ENCODE measurements around the gene COL15A1. TPM values are rescaled to one million over a fixed set of nuclear protein-coding genes. Genes with fewer than 3 reads are reported as not detected.

COL15A1 gene
- total and polyA plus RNA-seq, 2 donors (not counting 1 experiment from before 2014, with no cell fraction given), result not detected

DNA sequence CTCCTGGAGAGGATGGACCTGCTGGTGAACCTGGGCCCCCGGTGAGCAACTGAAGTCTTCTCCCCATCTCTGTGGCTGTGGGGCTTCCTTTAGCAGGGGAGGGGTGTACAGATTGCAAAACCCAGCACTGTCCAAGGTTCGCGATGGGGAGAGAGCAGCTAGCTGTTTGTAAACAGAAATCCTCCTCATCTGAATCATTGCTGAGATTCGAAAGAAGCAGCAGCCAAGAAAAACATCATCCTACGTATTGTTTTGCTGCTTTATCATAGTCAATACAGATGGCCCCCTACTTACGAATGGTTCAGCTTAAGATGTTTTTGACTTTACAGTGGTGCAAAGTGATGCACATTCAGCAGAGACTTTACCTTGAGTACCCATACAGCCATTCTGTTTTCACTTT lies 81.3 kb downstream of the COL15A1 start:
- Histone ChIP-seq H3K9me3 (ENCODE audit: control extremely low read depth in 1 of 3, control insufficient read depth in 2 of 3, insufficient read depth in 1 of 3, low read length in 2 of 3) (no peaks in the 10 kb centered on the region), H3K4me1 (ENCODE audit: control insufficient read depth in 2 of 2, insufficient read depth in 2 of 2, low read length in 2 of 2) (no peaks in the 10 kb centered on the region)
- intact Hi-C loops (cut with micrococcal nuclease), result no loop called here

DNA sequence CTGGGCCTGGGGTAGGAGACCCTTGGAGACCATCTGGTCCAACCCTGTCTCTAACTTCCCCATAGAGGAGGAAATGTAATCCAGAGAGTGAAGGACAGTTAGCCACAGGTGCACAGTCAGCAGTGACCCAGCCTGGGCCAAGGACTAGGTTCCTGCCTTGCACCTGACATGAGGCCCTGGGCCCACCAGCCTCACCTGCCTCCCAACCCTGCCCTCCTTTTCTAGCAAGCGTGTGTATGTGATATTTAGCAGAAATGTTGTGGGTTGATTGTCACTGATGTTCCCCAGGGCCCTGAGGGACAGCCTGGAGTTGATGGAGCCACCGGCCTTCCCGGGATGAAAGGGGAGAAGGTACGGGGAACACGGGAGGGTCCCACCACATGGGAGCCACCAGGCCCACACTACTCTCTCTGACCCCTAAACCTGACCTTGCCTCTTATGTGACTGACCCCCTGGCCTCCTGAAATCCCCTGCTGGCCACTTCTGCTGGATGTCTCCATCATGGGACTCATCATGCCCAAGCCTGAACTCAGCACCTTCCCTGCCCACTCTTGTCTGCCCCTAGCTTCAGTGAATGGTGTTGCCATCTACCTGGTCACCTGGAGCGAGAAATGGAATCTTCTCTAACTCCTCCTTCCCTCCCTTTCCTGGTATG lies 82.0 kb downstream of the COL15A1 start:
- Mint-ChIP-seq H3K4me3 (no peak overlapping the region), H3K9me3 (ENCODE audit: insufficient read depth) (no peaks in the 10 kb centered on the region), H3K4me1 (no peaks in the 10 kb centered on the region), H3K27me3 (no peaks in the 10 kb centered on the region), H3K27ac (no peak overlapping the region)
- no peak for ATAC-seq (ENCODE audit: low read depth)
- DNase-seq, result no peak
- Histone ChIP-seq H4K20me1 (ENCODE audit: control insufficient read depth, insufficient read depth, low read length, poor library complexity, severe bottlenecking) (no peaks in the 10 kb centered on the region), H3K4me3 (ENCODE audit: control extremely low read depth in 1 of 5, extremely low read depth in 1 of 5, insufficient read depth in 1 of 5, low read depth in 2 of 5, low read length in 4 of 5) (no peak overlapping the region), H3K4me2 (replicated peaks; ENCODE audit: low read depth, low read length, poor library complexity, severe bottlenecking) (no peak overlapping the region), H3K4me1 (ENCODE audit: control insufficient read depth in 2 of 2, insufficient read depth in 2 of 2, low read length in 2 of 2) (no peaks in the 10 kb centered on the region), H3K27me3 (replicated peaks in 1 of 4; ENCODE audit: control extremely low read depth in 1 of 4, control insufficient read depth in 3 of 4, insufficient read depth in 4 of 4, low read length in 3 of 4) (no peaks in the 10 kb centered on the region), H2AFZ (ENCODE audit: insufficient read depth, low read depth, low read length, poor library complexity, severe bottlenecking) (no peak overlapping the region), H3K36me3 (replicated peaks in 1 of 2; ENCODE audit: control extremely low read depth in 1 of 2, control insufficient read depth in 1 of 2, extremely low read depth in 1 of 2, insufficient read depth in 2 of 2, low read length in 1 of 2) (no peaks in the 10 kb centered on the region), H3K9me3 (ENCODE audit: control extremely low read depth in 1 of 3, control insufficient read depth in 2 of 3, insufficient read depth in 1 of 3, low read length in 2 of 3) (no peaks in the 10 kb centered on the region), H3K79me2 (ENCODE audit: control insufficient read depth, insufficient read depth, low read length) (no peaks in the 10 kb centered on the region), H3K27ac (ENCODE audit: low read length in 2 of 2) (no peak overlapping the region), H3K9ac (ENCODE audit: low read length) (no peak overlapping the region)
- intact Hi-C loops (cut with micrococcal nuclease), result no loop called here
- POLR2A ChIA-PET, result no interaction called here
- CTCF ChIA-PET, result interaction anchor here (0.9 to 1.8 kb wide), 2 partner anchors 23 to 116 kb away, joined by 3 to 8 read pairs; no protein-coding TSS in a partner anchor
- no peak for TF ChIP-seq EZH2 (IDR thresholded peaks at IDR 0.05; ENCODE audit: borderline replicate concordance, insufficient read depth, low read depth, low read length, poor library complexity, severe bottlenecking)
- TF ChIP-seq, protein P1, sequence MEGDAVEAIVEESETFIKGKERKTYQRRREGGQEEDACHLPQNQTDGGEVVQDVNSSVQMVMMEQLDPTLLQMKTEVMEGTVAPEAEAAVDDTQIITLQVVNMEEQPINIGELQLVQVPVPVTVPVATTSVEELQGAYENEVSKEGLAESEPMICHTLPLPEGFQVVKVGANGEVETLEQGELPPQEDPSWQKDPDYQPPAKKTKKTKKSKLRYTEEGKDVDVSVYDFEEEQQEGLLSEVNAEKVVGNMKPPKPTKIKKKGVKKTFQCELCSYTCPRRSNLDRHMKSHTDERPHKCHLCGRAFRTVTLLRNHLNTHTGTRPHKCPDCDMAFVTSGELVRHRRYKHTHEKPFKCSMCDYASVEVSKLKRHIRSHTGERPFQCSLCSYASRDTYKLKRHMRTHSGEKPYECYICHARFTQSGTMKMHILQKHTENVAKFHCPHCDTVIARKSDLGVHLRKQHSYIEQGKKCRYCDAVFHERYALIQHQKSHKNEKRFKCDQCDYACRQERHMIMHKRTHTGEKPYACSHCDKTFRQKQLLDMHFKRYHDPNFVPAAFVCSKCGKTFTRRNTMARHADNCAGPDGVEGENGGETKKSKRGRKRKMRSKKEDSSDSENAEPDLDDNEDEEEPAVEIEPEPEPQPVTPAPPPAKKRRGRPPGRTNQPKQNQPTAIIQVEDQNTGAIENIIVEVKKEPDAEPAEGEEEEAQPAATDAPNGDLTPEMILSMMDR (IDR thresholded peaks at IDR 0.05), result no peak
- WGBS (ENCODE audit: insufficient coverage), result 100% methylated on average over 3 of the region's 6 CpGs

More for the DNA sequence above, 81.3 kb downstream of the COL15A1 start:
- Histone ChIP-seq H3K27ac (ENCODE audit: low read length in 2 of 2) (no peak overlapping the region), H3K4me3 (ENCODE audit: control extremely low read depth in 1 of 5, extremely low read depth in 1 of 5, insufficient read depth in 1 of 5, low read depth in 2 of 5, low read length in 4 of 5) (no peak overlapping the region), H3K9ac (ENCODE audit: low read length) (no peak overlapping the region), H4K20me1 (ENCODE audit: control insufficient read depth, insufficient read depth, low read length, poor library complexity, severe bottlenecking) (no peaks in the 10 kb centered on the region), H3K79me2 (ENCODE audit: control insufficient read depth, insufficient read depth, low read length) (no peaks in the 10 kb centered on the region), H3K36me3 (replicated peaks in 1 of 2; ENCODE audit: control extremely low read depth in 1 of 2, control insufficient read depth in 1 of 2, extremely low read depth in 1 of 2, insufficient read depth in 2 of 2, low read length in 1 of 2) (no peaks in the 10 kb centered on the region), H2AFZ (ENCODE audit: insufficient read depth, low read depth, low read length, poor library complexity, severe bottlenecking) (no peak overlapping the region), H3K27me3 (replicated peaks in 1 of 4; ENCODE audit: control extremely low read depth in 1 of 4, control insufficient read depth in 3 of 4, insufficient read depth in 4 of 4, low read length in 3 of 4) (no peaks in the 10 kb centered on the region), H3K4me2 (replicated peaks; ENCODE audit: low read depth, low read length, poor library complexity, severe bottlenecking) (no peak overlapping the region)
- ATAC-seq (ENCODE audit: low read depth), result no peak
- Mint-ChIP-seq H3K27me3 (no peaks in the 10 kb centered on the region), H3K4me3 (no peak overlapping the region), H3K27ac (no peak overlapping the region), H3K4me1 (no peaks in the 10 kb centered on the region), H3K9me3 (ENCODE audit: insufficient read depth) (no peaks in the 10 kb centered on the region)
- ChIA-PET POLR2A (no interaction called here), CTCF (no interaction called here)
- no peak for DNase-seq
- WGBS (ENCODE audit: insufficient coverage), result 100% methylated on average over 4 of the region's 6 CpGs
- TF ChIP-seq, protein P1 (IDR thresholded peaks at IDR 0.05), result no peak
- no peak for TF ChIP-seq EZH2 (IDR thresholded peaks at IDR 0.05; ENCODE audit: borderline replicate concordance, insufficient read depth, low read depth, low read length, poor library complexity, severe bottlenecking)
